Hepatocyte (in vitro differentiated cells): ENCODE results near the gene GABRE. TPM values are rescaled to one million over a fixed set of nuclear protein-coding genes. Genes with fewer than 3 reads are reported as not detected.

Experiments
- DNase-seq: peaks from one replicate; pipeline ENCODE4 v3.0.0-alpha.2; 2016; ENCODE audit warnings: low spot score
- H2AFZ ChIP-seq: fragments of 200-600 bp; sonication (generic); 2 replicates; pipeline ENCODE4 v1.6.0; 2016; ENCODE audit warnings: antibody characterized with exemption, mild to moderate bottlenecking
- H3K27ac ChIP-seq: fragments of 200-600 bp; sonication (generic); 2 replicates; pipeline ENCODE4 v1.5.1; 2016; ENCODE audit warnings: mild to moderate bottlenecking
- H3K27me3 ChIP-seq: fragments of 200-600 bp; sonication (generic); 2 replicates; pipeline ENCODE4 v1.6.1; 2016
- H3K36me3 ChIP-seq: fragments of 200-600 bp; sonication (generic); replicated peaks from 2 replicates; pipeline ENCODE4 v1.5.1; 2016; ENCODE audit warnings: low read depth; ENCODE audit not compliant: insufficient read depth
- H3K4me1 ChIP-seq: fragments of 200-600 bp; sonication (generic); 2 replicates; pipeline ENCODE4 v1.5.1; 2016; ENCODE audit warnings: mild to moderate bottlenecking, moderate library complexity; ENCODE audit not compliant: insufficient read depth
- H3K4me2 ChIP-seq: fragments of 200-600 bp; sonication (generic); 2 replicates; pipeline ENCODE4 v1.6.0; 2016
- H3K4me3 ChIP-seq: fragments of 200-600 bp; sonication (generic); 2 replicates; pipeline ENCODE4 v1.5.1; 2016; ENCODE audit warnings: mild to moderate bottlenecking
- H3K79me2 ChIP-seq: fragments of 200-600 bp; sonication (generic); 2 replicates; pipeline ENCODE4 v1.6.0; 2017; ENCODE audit warnings: mild to moderate bottlenecking
- H3K9me2 ChIP-seq: fragments of 200-600 bp; sonication (generic); replicated peaks from 2 replicates; pipeline ENCODE4 v1.6.0; 2017; ENCODE audit warnings: mild to moderate bottlenecking; ENCODE audit not compliant: insufficient read depth
- H3K9me3 ChIP-seq: fragments of 200-600 bp; sonication (generic); 2 replicates; pipeline ENCODE4 v1.5.1; 2016; ENCODE audit warnings: low read depth, mild to moderate bottlenecking
- H4K20me1 ChIP-seq: fragments of 200-600 bp; sonication (generic); 2 replicates; pipeline ENCODE4 v1.6.0; 2016; ENCODE audit warnings: mild to moderate bottlenecking; ENCODE audit not compliant: insufficient read depth, poor library complexity, severe bottlenecking
- EZH2 ChIP-seq: fragments of 200-600 bp; sonication (generic); IDR thresholded peaks from 2 replicates; pipeline ENCODE4 v1.6.1; 2016; ENCODE audit warnings: antibody characterized with exemption, mild to moderate bottlenecking, borderline replicate concordance
- EZH2phosphoT487 ChIP-seq: fragments of 200-600 bp; sonication (generic); IDR thresholded peaks from one replicate; pipeline ENCODE4 v1.6.1; 2018; ENCODE audit warnings: antibody characterized with exemption, mild to moderate bottlenecking, low read depth, moderate library complexity; ENCODE audit not compliant: unreplicated experiment, severe bottlenecking
- WGBS: methylation state at CpG from one replicate; pipeline ENCODE4 v1.1.6; 2016; ENCODE audit warnings: low lambda C conversion rate; ENCODE audit errors: missing lambda C conversion rate; 5-methylcytosine and 5-hydroxymethylcytosine counted together
- polyA plus RNA-seq: library from polyadenylated mRNA; unstranded; fragments of >200 nt; fragmentation: Nextera tagmentation; extraction: Ambion mirVana; gene quantifications from 2 replicates; pipeline ENCODE4 v1.2.1, GENCODE V29; 2016
- total RNA-seq: library from RNA; depleted of rRNA; stranded (reverse); fragments of >200 nt; gene quantifications from 2 replicates; pipeline ENCODE4 v1.2.3, GENCODE V29; 2014
- TF ChIP-seq, protein P1 (sequence below): fragments of 200-600 bp; sonication (generic); IDR thresholded peaks from 2 replicates; pipeline ENCODE4 v1.5.1; 2016; ENCODE audit warnings: antibody characterized with exemption, mild to moderate bottlenecking; ENCODE audit not compliant: poor library complexity

Gene GABRE
- total and polyA plus RNA-seq, 2 experiments from 2014 or later = 9.0 to 15.1 TPM

DNA sequence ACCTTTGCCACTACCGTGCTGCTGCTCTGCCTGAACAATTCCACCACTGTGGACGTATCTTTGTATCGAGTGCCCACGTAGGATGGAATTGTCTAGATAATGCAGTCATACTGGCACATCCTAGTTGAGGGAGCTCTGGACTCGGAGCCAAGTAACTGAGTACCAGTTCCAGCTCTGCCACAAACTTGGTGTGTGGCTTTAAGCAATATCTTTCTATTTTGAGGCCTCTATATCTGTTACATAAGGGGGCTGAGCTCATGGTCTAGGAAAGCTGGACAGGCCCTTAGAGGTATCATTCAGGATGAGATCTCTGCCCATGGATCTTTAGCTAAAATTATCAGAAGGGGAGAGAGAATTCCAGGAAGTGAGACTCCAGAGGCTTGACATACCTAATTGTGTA is 12.4 kb downstream of the GABRE start:
- H3K27ac ChIP-seq = no peak overlapping the region
- DNase-seq = no peak
- 73% methylated on average over 5 of the region's 5 CpGs for WGBS
- no peak overlapping the region for H3K4me3 ChIP-seq
- H4K20me1 ChIP-seq = no peaks in the 10 kb centered on the region
- no peaks in the 10 kb centered on the region for H3K27me3 ChIP-seq
- no peak for TF ChIP-seq EZH2phosphoT487
- no peak for TF ChIP-seq EZH2
- TF ChIP-seq, protein P1, sequence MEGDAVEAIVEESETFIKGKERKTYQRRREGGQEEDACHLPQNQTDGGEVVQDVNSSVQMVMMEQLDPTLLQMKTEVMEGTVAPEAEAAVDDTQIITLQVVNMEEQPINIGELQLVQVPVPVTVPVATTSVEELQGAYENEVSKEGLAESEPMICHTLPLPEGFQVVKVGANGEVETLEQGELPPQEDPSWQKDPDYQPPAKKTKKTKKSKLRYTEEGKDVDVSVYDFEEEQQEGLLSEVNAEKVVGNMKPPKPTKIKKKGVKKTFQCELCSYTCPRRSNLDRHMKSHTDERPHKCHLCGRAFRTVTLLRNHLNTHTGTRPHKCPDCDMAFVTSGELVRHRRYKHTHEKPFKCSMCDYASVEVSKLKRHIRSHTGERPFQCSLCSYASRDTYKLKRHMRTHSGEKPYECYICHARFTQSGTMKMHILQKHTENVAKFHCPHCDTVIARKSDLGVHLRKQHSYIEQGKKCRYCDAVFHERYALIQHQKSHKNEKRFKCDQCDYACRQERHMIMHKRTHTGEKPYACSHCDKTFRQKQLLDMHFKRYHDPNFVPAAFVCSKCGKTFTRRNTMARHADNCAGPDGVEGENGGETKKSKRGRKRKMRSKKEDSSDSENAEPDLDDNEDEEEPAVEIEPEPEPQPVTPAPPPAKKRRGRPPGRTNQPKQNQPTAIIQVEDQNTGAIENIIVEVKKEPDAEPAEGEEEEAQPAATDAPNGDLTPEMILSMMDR = no peak
- no peak overlapping the region for H3K4me2 ChIP-seq
- H3K36me3 ChIP-seq = no peaks in the 10 kb centered on the region
- H3K9me2 ChIP-seq = no peaks in the 10 kb centered on the region
- H3K9me3 ChIP-seq = no peaks in the 10 kb centered on the region
- no peak overlapping the region for H2AFZ ChIP-seq
- H3K79me2 ChIP-seq = no peaks in the 10 kb centered on the region
- H3K4me1 ChIP-seq = no peaks in the 10 kb centered on the region

DNA sequence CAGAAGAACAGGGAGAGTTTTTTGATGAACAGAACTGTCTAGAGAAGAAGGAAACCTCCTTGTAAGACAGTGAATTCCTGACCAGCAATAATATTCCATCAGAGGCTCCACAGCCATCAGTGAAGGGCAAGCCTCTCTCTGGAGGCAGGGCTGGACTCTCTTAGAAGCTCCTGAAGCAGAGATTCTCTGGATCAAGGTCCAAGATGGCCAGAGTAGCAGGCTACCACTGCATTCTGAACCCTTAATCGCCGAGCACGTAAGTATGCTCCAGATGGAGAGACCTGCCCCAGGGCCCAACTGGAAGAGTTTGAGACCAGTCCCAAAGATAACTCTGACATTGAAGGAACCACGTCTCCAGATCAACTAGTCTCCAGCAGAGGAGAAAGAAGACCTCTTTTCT is 16.4 kb downstream of the GABRE start:
- DNase-seq = no peak
- WGBS = 82% methylated on average over 4 of the region's 4 CpGs
- no peaks in the 10 kb centered on the region for H3K79me2 ChIP-seq

DNA sequence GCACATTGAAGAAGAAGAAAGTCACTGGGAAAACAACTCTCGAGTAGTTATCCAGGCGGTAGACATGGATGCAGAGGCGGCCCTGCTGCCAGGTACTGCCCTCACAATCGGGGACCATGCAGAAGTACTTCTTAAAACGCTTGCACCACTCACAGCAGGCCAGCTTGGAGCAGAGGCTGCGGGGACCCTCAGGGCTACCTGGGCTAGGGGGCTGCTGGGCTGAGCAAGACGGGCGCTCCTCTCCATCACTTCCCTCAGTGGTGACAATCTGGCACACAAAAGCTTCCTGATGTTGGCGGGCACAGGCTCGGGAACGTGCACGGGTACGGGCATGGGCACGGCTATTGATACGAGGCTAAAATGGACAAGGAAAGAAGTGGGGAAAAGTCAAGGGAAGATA is 19.7 kb downstream of the GABRE start:
- 82% methylated on average over 15 of the region's 15 CpGs for WGBS
- H3K4me2 ChIP-seq = no peak overlapping the region

More for the DNA sequence above, 16.4 kb downstream of the GABRE start:
- no peak for TF ChIP-seq EZH2phosphoT487
- TF ChIP-seq, protein P1 = no peak
- no peaks in the 10 kb centered on the region for H4K20me1 ChIP-seq
- no peak overlapping the region for H2AFZ ChIP-seq
- H3K36me3 ChIP-seq = no peaks in the 10 kb centered on the region
- no peak overlapping the region for H3K4me3 ChIP-seq
- H3K9me3 ChIP-seq = no peaks in the 10 kb centered on the region
- no peaks in the 10 kb centered on the region for H3K4me1 ChIP-seq
- H3K27ac ChIP-seq = no peak overlapping the region
- no peaks in the 10 kb centered on the region for H3K9me2 ChIP-seq
- H3K4me2 ChIP-seq = no peak overlapping the region
- H3K27me3 ChIP-seq = no peaks in the 10 kb centered on the region

More for the DNA sequence above, 19.7 kb downstream of the GABRE start:
- Histone ChIP-seq H3K4me3 (no peak overlapping the region), H3K36me3 (no peaks in the 10 kb centered on the region), H3K27ac (no peak overlapping the region), H4K20me1 (no peaks in the 10 kb centered on the region), H3K79me2 (no peaks in the 10 kb centered on the region), H3K4me1 (no peaks in the 10 kb centered on the region), H3K27me3 (no peaks in the 10 kb centered on the region), H2AFZ (no peak overlapping the region), H3K9me3 (no peaks in the 10 kb centered on the region), H3K9me2 (no peaks in the 10 kb centered on the region)
- TF ChIP-seq EZH2 (no peak), EZH2phosphoT487 (no peak)
- TF ChIP-seq, protein P1 = no peak
- DNase-seq = no peak
